Stomach (tissue), 4 donors: ENCODE results near the gene NFIX.

ENCODE experiments used
- EP300 ChIP-seq: sonication (generic); formaldehyde crosslinking; IDR thresholded peaks from one replicate; pipeline ENCODE4 v1.6.1; 2017; ENCODE audit warnings: antibody characterized with exemption
- POLR2A ChIP-seq, 4 donors: fragments of 450-650 bp; IDR thresholded peaks; one replicate each; pipeline ENCODE4 v1.6.1; 2016; ENCODE audit warnings: antibody characterized with exemption in 4 of 4, control low read depth in 2 of 4, mild to moderate bottlenecking in 1 of 4, moderate library complexity in 1 of 4
- POLR2AphosphoS5 ChIP-seq, 3 donors: sonication (generic); formaldehyde crosslinking; IDR thresholded peaks; one replicate each; pipeline ENCODE4 v1.6.1; 2016; ENCODE audit warnings: antibody characterized with exemption in 3 of 3
- TF ChIP-seq, protein P1 (sequence below), 7 experiments: fragments of 450-650 bp in 4 of 7; fragments of 200-600 bp in 3 of 7; sonication (generic) in 3 of 7; IDR thresholded peaks; one replicate each; pipeline ENCODE4 v1.5.1; 2016 to 2019; ENCODE audit warnings: antibody characterized with exemption in 7 of 7, control low read depth in 2 of 7, mild to moderate bottlenecking in 1 of 7

DNA sequence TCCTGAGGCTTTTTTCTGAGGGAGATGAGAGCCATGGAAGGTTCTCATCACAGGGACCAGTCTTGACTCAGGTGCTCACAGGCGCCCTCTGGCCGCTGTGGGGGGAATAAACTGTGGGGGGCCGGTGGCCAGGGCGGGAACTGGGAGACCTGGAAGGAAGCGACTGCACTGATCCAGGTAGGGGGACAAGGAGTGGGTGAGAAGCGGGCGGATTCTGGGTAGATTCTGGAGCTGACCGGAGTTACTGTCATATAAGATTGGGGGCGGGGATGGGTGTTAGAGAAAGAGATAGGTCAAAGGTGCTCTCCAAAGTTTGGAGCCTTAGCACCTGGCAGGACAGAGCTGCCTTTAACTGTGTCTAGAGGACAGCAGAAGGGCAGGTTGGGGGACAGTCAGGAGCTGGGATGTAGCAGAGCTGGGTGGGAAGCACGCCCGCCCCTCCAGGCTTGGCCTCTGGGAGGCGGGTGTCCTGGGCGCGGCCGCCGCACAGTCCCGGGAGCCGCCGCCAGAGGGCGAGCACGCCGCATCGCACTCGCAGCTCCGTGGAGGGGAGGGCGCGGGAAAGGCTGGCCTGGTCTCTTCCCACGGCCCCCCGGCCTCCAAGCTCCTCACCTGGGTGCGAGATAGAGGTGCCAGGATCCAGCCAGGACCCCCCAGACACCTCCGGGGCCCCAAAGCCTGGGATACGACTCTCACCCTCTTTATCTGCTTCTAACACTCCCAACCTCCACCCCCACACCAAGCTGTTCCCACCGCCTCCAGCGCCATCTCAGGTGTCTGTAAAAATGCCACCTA lies 30.1 kb upstream of the NFIX start:
- TF ChIP-seq POLR2A (IDR thresholded peaks at IDR 0.05) (no peak), EP300 (no peak), POLR2AphosphoS5 (IDR thresholded peaks at IDR 0.05) (no peak)
- TF ChIP-seq, protein P1, sequence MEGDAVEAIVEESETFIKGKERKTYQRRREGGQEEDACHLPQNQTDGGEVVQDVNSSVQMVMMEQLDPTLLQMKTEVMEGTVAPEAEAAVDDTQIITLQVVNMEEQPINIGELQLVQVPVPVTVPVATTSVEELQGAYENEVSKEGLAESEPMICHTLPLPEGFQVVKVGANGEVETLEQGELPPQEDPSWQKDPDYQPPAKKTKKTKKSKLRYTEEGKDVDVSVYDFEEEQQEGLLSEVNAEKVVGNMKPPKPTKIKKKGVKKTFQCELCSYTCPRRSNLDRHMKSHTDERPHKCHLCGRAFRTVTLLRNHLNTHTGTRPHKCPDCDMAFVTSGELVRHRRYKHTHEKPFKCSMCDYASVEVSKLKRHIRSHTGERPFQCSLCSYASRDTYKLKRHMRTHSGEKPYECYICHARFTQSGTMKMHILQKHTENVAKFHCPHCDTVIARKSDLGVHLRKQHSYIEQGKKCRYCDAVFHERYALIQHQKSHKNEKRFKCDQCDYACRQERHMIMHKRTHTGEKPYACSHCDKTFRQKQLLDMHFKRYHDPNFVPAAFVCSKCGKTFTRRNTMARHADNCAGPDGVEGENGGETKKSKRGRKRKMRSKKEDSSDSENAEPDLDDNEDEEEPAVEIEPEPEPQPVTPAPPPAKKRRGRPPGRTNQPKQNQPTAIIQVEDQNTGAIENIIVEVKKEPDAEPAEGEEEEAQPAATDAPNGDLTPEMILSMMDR (IDR thresholded peaks at IDR 0.05), result peak in 5 of 7 experiments; percentile 84 to 96 (median 95)
